Measurements from ENCODE around the gene EXOSC1. TPM values are rescaled to one million over a fixed set of nuclear protein-coding genes. Genes with fewer than 3 reads are reported as not detected.
"Not testable (repeated sequence)": the region's sequence is repeated elsewhere in the genome, so short reads cannot be mapped to it uniquely, and the experiment has no call there.

The EXOSC1 gene
- total RNA-seq, 1 experiment from 2014 or later = 45.6 TPM

GRCh38 chr10:97434055-97434454 lies 11.8 kb downstream of the EXOSC1 start:
- Histone ChIP-seq H3K36me3 (peaks cover 62% of the 10 kb centered on the region), H3K4me3 (no peak overlapping the region), H3K27me3 (no peaks in the 10 kb centered on the region), H3K9me3 (no peaks in the 10 kb centered on the region)
- DNase-seq = no peak

- Histone ChIP-seq H3K4me3 (peak overlapping the region; percentile 97), H3K27me3 (no peaks in the 10 kb centered on the region), H3K36me3 (peaks cover 61% of the 10 kb centered on the region), H3K9me3 (no peaks in the 10 kb centered on the region)
- no peak for DNase-seq
Measured at GRCh38 chr10:97428572-97428981, 17.2 kb downstream of the EXOSC1 start.

GRCh38 chr10:97427571-97428179 lies 18.1 kb downstream of the EXOSC1 start:
- Histone ChIP-seq H3K36me3 (peaks cover 57% of the 10 kb centered on the region), H3K27me3 (no peaks in the 10 kb centered on the region), H3K9me3 (no peaks in the 10 kb centered on the region), H3K4me3 (peak overlapping the region; percentile 97)
- DNase-seq = peak; percentile 58

- Histone ChIP-seq H3K4me3 (peak overlapping the region; percentile 97), H3K27me3 (no peaks in the 10 kb centered on the region), H3K9me3 (no peaks in the 10 kb centered on the region), H3K36me3 (peaks cover 54% of the 10 kb centered on the region)
- no peak for DNase-seq
Measured at GRCh38 chr10:97426776-97427570, 18.8 kb downstream of the EXOSC1 start.

GRCh38 chr10:97425964-97426775 lies 19.6 kb downstream of the EXOSC1 start, which contains the start of gene PGAM1:
PGAM1 (plus strand) TSS chr10:97426191; CDS start chr10:97426308, 117 bp downstream.
- Histone ChIP-seq H3K4me3 (peak within 1 kb of the TSS; percentile 97), H3K9me3 (no peaks in the 10 kb centered on the region), H3K27me3 (no peaks in the 10 kb centered on the region), H3K36me3 (peaks cover 46% of the 10 kb centered on the region)
- DNase-seq = peak; percentile 93

GRCh38 chr10:97423757-97424098 lies 22.1 kb downstream of the EXOSC1 start:
- not testable (repeated sequence) for H3K4me3 ChIP-seq, H3K9me3 ChIP-seq, DNase-seq, H3K27me3 ChIP-seq
- H3K36me3 ChIP-seq = peaks cover 24% of the 10 kb centered on the region

GRCh38 chr10:97416565-97416964 lies 29.2 kb downstream of the EXOSC1 start:
- Histone ChIP-seq H3K27me3 (no peaks in the 10 kb centered on the region), H3K36me3 (no peaks in the 10 kb centered on the region), H3K9me3 (no peaks in the 10 kb centered on the region), H3K4me3 (no peak overlapping the region)
- no peak for DNase-seq

- Histone ChIP-seq H3K9me3 (no peaks in the 10 kb centered on the region), H3K4me3 (no peak overlapping the region), H3K36me3 (no peaks in the 10 kb centered on the region), H3K27me3 (no peaks in the 10 kb centered on the region)
- DNase-seq = no peak
Measured at GRCh38 chr10:97412891-97413304, 32.9 kb downstream of the EXOSC1 start.

- no peak for DNase-seq
- H3K4me3 ChIP-seq = no peak overlapping the region
- no peaks in the 10 kb centered on the region for H3K9me3 ChIP-seq
- no peaks in the 10 kb centered on the region for H3K27me3 ChIP-seq
- no peaks in the 10 kb centered on the region for H3K36me3 ChIP-seq
Measured at GRCh38 chr10:97411406-97411805, 34.4 kb downstream of the EXOSC1 start.

GRCh38 chr10:97408496-97408992 lies 37.3 kb downstream of the EXOSC1 start:
- Histone ChIP-seq H3K27me3 (no peaks in the 10 kb centered on the region), H3K4me3 (no peak overlapping the region), H3K36me3 (no peaks in the 10 kb centered on the region), H3K9me3 (no peaks in the 10 kb centered on the region)
- no peak for DNase-seq

- no peak overlapping the region for H3K4me3 ChIP-seq
- no peaks in the 10 kb centered on the region for H3K36me3 ChIP-seq
- no peaks in the 10 kb centered on the region for H3K9me3 ChIP-seq
- no peaks in the 10 kb centered on the region for H3K27me3 ChIP-seq
- DNase-seq = no peak
Measured at GRCh38 chr10:97407952-97408248, 37.9 kb downstream of the EXOSC1 start.

- no peaks in the 10 kb centered on the region for H3K36me3 ChIP-seq
- H3K9me3 ChIP-seq = no peaks in the 10 kb centered on the region
- H3K27me3 ChIP-seq = no peaks in the 10 kb centered on the region
- H3K4me3 ChIP-seq = no peak overlapping the region
- DNase-seq = peak; percentile 60
Measured at GRCh38 chr10:97407211-97407951, 38.4 kb downstream of the EXOSC1 start.

GRCh38 chr10:97406483-97406882 lies 39.3 kb downstream of the EXOSC1 start:
- H3K36me3 ChIP-seq, DNase-seq, H3K9me3 ChIP-seq, H3K4me3 ChIP-seq, H3K27me3 ChIP-seq: not testable (repeated sequence)

- Histone ChIP-seq H3K4me3 (no peak overlapping the region), H3K27me3 (no peaks in the 10 kb centered on the region), H3K9me3 (no peaks in the 10 kb centered on the region), H3K36me3 (no peaks in the 10 kb centered on the region)
- DNase-seq = no peak
Measured at GRCh38 chr10:97406064-97406463, 39.7 kb downstream of the EXOSC1 start.

GRCh38 chr10:97404044-97404443 lies 41.8 kb downstream of the EXOSC1 start:
- Histone ChIP-seq H3K4me3 (no peak overlapping the region), H3K27me3 (no peaks in the 10 kb centered on the region), H3K9me3 (no peaks in the 10 kb centered on the region), H3K36me3 (peaks cover 11% of the 10 kb centered on the region)
- no peak for DNase-seq

- no peak for DNase-seq
- Histone ChIP-seq H3K4me3 (peak overlapping the region; percentile 83), H3K36me3 (peaks cover 32% of the 10 kb centered on the region), H3K9me3 (no peaks in the 10 kb centered on the region), H3K27me3 (no peaks in the 10 kb centered on the region)
Measured at GRCh38 chr10:97401455-97401919, 44.3 kb downstream of the EXOSC1 start.

Data from MG63 (cell line).